GM21576 (cell line): ENCODE data around the gene POU3F3.

Experiments used
- ATAC-seq: cut with Tn5 transposase; IDR thresholded peaks from one replicate; pipeline ENCODE4 v1.9.1; 2021; ENCODE audit warnings: mild to moderate bottlenecking, moderate library complexity; ENCODE audit not compliant: unreplicated experiment

POU3F3 gene

DNA sequence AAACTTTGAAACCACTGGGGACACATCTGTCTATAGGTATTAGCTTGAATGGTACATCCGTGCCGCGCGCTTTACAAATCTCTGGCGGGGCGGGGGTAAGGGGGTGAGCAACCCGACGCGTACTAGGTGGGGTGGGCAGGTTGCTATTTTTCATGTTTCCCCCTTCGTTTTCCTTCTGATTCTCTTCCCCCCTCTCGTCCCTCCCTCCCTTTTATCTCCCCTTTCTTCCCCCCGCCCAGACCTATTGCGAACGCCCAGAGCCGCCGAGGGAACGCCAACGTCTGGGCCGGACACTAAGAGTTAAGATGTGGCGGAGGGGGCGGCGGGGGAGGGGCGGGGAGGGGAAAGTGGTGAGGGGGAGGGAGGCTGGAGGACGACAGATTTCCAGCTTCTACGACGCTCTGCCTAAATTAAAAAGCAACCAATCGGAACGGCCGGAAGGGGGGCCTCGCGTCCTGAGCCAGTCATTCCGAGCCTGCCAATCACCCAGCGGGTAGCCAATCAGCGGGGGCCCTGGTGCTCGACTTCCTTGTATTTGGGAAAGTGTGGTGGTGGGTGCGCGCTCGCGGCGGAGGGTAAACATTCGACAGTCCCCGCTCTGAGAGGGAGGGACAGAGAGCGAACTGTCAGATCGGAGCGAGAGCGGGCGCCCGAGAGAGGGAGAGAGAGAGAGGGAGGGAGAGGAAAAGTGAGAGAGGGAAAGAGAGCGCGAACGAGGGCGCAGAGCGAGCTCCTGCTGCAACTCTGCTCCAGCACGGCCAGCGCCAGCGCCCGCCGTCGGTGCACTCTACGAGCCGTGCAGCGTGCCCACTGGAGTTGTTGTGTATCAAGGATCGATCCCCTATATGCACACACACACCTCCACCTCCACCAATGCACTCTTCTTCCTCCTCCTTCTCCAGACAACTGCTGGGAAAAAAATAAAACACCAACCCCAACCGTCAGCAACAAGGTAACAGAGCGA, at the start of gene POU3F3:
Gene POU3F3 (plus strand): TSS at position 582 of the 964 bp plus-strand sequence. CDS start 1,396 bp downstream, outside the sequence.
- ATAC-seq, result peak; percentile 39

DNA sequence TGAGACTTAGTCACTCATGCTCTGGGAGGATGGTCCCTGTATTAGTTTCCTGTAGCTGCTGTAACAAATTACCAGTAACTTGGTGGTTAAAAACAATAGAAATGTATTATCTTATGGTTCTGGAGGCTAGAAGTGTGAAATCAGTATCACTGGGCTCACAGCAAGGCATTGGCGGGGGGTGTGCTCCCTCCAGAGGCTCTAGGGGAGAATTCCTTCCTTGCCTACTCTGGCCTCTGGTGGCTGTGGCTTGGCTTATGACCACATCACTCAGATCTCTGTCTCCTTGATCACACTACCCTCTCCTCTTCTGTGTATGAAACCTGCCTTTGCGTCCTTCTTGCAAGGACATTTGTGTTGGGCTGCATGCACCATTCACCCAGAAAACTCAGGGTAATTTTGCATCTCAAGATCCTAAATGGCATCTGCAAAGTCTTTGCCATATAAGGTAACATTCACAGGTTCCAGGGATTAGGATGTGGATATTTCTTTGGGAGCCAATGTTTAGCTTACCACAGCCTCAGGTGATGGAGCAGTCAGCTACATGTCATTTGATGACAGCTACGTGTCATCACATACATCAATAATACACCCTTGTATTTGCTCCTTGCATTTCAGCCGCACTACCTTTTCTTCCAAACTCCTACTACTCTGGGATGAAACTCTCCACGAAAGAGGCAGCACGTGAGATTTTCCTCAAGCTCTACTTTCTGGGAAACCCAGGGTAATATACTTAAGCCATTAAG, 49.6 kb upstream of the POU3F3 start:
- ATAC-seq, result no peak

DNA sequence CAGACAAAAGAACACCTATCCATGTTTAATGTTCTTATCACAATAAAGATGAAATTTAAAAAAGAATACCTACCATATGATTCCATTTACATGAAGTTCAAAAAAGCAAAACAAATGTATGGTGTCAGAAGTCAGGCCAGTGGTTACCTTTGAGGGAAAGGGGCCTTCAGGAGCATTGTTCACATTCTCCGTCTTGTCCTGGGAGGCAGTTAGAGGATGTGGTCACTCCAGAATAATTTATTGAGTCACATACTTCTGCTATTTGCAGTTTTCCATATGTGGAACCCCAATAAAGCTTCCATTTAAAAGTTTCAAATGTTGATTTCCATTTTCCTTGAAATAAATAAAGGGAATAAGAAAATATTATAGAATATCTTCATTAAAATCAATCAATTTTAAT, 41.6 kb upstream of the POU3F3 start:
- ATAC-seq, result no peak

DNA sequence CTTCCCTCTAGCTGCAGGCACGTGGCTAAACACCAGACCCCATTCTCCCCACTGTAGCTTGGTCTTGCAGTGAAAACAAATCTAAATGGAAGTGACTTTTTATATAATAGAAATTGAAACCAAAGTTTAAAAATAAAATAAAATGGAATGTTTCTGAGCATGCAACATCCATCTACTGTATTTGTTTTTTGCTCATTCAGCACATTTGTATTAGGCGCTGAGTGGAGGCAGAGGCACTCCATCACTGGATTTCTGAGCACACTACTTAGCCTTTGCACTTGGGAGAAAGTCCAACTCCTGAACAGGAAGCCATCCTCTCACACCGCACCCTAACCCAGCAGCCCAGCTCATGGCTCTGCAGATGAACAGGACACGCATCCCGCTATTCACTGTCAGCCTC, 37.8 kb upstream of the POU3F3 start:
- ATAC-seq, result no peak

DNA sequence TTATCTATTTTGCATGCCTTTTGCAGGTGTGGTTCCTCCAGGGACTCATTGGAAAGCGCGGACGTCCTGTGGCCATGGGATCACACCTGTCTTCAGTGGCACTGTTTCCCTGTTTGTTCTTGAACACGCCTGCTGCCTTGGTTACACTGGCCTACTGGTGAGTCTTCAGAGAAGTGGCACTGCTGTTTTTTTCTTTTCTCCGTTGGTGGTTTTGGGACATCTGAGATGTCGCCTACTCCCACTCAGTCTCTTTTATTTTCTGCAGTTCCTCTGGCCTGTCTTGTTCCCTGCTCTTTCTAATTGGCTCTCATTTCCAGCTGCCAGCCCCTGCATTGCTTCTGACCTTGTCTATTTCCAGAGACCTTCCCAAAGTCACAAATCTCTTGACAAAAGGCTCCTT, 35.7 kb upstream of the POU3F3 start:
- no peak for ATAC-seq

DNA sequence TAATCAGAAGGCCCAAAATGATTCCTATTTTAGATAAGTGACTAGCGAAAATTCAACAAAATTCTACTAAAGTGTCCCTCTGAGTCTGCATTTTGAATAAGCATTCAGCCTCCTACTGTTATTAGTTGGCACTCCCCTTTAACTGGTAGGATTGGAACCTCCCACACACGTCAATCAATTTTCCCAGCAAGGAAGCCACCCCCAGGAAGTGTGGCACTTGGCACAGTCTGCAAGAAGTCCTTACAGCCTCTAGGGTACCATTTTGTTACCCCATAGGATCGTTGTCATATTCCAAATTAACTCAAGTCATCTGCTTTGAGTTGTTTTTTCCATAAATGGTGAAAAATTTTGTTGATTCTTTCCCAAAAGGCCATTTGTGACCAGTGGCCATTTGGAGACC, 33.8 kb upstream of the POU3F3 start:
- no peak for ATAC-seq

DNA sequence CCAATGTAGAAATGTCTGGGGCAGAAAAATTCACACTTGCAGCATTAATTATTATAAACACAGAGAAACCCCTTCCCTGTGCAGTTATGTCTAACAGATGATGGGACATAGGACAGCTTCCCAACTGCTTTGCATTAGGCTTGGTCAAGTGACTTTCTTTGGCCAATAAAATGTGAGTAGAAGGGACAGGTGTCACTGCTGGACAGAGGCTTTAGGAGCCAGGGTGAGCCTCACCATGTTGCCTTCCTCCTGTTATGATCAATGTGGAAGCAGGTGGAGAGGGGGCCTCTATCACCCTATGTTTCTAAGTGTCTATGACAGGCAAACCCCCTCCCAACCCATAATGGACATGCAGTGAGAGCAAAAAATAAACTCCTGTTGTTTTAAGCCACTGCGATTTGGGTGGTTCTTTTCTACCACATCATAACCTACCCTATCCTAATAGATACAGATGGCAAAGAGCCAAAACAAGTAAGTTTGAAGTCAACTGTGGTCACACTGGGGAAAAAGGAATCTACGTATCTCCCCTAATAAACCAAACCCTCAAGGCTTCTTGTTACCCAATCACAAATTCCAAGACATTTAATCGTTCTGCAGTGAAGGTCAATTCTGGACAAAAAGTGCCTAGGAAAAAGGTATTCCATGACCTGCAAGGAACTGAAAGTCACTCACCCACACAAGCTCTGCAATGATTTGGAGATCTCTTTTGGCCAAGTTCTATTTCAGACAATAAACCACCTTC, 28.6 kb upstream of the POU3F3 start:
- ATAC-seq, result no peak

DNA sequence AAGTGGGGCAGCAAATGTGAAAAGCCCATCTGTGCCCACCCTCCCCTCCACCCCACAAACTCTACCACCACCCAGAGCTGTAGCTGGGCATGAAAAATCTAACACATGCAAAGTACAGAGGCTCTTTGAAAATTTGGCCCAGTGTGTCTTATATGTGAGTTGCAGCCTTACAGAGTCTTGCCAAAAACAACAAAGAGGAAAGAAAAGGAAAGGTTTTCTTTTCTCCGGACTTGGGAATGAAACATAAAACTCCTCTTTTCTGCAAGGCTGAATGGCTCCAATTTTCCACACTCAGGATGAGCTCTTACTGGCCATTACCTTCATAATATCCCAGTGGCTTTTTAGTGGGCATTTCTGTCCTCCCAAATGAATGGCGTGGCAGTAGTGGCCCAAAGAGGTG, 27.9 kb upstream of the POU3F3 start:
- ATAC-seq, result no peak

DNA sequence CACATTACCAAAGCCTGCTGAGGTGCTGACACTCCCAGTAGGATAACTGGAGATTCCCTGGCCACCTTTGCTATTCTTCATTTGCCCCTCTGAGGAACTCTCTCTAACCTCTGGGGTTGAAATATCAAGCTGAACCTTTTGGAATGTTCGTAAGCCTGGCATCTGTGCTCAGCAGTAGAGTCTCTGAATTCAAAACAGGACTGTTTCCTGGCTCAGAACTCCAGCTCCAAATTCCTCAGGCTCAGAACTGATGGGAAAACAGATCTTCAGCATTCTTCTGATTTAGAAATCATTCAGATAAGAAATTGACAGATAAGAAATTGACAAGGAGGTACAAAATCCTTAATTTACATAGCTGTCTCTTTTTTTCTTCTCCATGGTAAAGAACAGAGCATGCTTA, 22.2 kb upstream of the POU3F3 start:
- ATAC-seq, result no peak

DNA sequence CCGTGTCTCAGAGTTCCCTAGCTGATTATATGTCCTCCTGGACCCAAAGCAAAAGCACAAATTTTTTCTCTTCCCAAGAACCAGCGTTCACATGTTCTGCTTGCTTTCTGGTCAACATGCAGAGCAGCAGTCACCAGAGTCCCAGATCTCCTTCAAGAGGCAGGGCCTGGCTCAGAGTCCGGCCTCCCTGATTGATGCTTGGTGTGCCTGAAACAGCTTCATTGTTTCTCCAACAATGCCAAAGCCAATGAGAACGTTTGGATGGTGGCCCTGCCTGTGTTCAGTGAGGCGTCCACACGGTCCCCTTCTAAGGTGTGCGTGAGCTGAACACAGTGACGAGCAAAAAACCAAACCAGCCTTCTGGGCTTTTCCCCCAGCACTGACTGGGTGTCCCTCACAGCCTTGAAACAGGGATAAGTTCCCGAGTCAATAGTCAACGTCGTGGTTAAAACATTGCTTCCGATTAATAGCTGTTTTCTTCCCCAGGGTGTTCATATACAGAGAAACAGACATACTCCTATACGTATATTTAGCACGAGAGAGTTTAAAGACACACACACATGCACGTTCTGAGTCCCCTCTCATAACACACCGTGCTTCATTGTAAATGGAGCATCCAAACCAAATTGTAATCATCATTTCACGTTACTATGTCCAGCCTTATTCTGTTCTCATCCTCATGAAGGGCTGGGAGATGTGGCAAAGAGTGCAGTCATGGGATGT, 19.3 kb upstream of the POU3F3 start:
- ATAC-seq, result no peak

DNA sequence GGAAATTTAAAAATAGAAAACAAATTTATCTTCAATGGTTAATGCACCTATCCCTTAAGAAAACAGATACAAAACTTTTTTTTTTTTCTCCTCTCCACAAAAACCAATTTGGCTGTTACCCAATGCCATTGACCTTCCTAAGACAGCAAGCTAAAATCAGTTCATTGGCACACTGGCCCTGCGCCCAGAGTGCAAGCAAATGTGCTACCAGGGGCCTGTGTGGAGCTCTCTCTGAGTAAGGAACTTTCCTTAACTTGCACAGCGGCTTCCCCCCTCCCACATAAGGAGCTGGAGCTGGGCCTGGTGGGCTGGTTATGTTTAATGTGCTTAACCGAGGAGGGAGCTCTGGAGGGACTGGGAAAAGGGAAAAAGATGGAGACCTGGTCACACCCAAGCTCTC, 17.6 kb upstream of the POU3F3 start:
- no peak for ATAC-seq

DNA sequence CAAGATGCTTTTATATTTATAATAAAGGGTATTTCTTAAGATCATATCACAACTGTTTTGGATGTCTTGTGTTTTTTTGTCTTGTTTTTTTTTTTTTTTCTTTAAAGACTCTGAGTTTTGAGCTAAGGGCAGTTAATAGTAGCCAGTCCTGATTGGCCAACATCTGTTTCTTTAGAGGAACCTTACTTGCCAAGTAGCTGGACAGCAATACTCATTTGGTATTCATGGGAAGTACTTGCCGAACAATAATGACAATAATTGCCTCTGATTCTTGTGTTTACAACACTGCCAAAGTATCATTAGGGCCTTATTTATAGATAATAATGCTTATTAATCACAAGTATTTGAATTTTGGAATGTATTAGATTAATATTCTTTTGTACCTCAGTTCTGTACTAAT, 17.1 kb upstream of the POU3F3 start:
- no peak for ATAC-seq

DNA sequence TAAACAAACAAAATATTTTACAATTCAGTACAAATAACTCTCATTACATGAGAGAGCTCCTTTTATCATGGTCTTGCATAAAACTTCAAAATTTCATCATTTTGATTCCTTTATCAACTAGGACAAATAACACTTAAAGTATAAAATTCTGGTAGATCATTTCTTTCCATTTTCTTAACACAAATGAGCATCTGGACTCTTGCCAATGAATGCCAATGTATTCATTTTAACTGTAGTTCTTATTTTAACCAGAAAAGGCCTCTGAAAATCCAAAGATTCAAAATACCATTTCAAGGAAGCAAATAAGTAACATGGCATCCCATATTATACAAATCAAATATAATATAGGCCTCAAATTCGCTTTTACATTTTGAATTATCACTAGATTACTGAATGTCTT, 13.8 kb upstream of the POU3F3 start:
- ATAC-seq, result no peak

DNA sequence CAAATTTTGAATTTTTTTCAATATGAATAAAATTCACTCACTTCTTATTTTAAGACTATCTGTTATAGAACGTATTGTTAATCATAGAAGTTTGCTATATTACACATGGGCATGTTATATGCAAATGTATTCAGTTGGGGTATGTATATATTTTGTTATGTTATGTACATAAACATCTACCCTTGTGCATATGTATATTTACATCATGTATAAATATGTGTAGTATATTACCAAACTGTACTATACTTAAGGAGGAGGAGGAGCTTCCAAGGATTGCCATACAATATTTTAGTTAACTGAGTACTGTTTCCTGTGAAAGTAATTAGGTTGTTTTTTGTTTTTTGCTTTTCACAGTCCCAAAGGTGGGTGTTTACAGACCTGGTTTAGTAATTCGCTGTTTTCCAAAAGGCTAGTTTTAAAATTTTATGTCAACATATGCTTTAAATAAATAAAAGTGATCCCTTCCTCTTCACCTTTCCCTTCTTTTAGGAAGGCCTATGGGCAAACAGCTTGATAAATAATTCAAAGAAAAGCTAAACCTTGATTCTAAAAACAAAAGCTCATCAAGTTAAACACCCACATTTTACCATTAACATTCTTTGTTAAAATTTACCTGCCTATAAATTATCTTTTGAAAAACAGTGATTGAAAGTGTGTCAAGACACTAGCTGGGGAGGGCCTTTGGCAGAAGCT, 12.9 kb upstream of the POU3F3 start:
- no peak for ATAC-seq

DNA sequence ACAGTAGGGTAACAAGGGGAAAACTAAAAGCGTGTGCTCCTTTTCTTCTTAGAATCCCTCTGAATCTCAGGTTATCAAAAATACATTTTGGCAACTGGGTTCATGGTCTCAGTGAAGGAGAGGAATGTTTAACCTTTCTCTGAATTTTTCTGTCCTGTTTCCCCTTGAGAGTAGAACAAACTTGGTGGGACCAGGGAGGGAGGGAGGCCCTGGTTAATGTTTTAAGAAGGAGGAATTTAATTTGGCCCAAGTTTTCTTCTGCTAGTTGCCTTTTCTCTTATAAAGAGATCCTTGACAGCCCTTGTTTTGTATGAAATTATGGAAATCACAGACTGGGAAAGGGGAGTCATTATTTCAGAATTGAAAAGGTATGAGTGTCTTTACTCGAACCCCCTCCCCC, 12.2 kb upstream of the POU3F3 start:
- ATAC-seq, result no peak

DNA sequence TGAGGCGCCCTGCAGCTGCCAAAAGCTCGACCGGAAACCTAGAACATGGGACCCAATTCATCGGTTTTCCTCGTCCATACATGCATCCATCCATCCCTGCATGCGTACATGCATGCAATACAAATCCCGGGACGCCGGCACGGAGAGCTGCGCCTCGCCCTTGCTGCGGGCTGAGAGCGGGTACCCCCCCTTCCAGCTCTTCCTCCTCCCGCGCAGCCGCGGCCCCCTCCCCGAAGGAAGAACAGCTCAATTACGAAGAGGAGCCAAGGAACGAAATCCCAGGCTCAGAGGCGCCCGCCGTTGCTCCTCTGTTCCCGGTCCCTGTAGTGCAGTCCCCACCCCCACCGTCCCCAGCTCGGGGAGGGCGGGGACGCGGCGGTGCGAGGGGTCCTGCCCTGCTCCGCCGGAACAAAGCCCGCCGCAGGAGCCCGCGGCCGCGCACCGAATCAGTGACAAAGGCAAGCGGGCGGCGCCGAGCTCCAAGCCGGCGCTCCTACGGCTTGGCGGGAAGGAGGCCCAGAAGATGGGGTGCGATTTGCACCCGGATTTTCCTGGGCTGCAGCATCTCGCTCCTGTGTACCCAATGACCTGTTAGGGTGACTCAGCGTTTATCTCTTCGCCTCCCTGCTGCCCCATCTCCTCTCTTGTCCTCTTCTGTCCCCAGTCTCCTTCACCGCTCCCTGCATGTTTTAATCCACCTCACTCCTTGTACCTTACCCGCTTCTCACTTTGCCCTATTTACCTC, 8.9 kb upstream of the POU3F3 start:
- no peak for ATAC-seq

DNA sequence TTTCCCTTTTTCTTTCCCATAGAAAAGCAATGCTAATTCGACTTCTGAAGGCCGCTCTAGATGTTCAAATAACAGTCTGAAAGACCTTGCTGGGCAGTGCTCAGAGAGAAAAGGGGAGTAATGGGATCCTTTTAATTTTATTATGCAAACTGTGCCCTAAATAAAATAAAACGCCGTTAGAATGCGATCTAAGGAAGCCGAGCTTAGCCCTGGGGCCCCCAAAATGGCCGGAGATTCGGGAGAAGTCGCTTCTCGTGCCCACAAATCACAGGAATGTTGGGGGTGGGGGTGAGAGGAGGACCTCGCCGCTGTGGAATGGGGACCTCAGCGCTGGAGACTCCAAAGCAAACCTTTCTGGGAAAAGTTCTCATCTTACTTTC, 8.4 kb upstream of the POU3F3 start:
- no peak for ATAC-seq

DNA sequence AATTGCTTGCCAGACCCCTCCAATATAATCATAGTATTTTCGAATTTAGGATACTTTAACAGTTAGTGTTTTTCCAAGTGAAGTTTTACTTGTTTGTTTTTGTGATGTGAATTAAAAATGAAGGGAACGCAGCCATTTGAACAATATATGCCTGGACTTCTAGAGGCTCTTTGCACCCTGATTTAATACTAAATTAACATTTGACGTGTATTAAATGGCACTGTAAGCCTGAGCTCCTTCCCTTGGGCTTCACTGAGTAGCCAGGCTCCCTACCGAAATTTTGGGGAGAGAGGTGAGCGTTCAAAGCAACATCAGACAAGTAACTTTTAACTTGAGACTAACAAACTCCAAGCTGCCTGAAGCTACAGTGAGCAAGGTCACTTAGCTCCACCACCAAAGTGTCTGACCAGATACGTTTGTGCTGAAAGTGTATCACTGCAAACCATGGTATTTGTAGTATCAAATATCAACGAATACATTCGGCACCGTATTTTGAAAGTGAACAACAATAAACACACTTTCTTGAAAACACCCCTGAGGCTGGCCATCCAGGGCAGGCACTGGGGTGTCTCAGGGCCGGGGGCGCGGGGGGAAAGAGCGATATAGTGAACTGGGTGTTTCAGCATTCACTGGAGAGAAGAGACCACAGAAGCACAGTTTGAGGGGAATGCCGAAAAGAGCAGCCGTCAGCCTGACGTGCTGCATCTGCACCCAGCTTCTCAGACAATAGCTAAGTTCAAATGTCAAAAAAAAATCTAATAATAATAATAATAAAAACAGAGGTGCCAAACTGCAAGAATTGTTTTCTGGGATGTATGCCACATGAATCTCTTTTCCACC, 7.7 kb upstream of the POU3F3 start:
- ATAC-seq, result no peak
